GM19324 (cell line): ENCODE measurements around the gene ERLIN1.
"Not testable (repeated sequence)": the region's sequence is repeated elsewhere in the genome, so short reads cannot be mapped to it uniquely, and the experiment has no call there.

Experiments used
- ATAC-seq: cut with Tn5 transposase; IDR thresholded peaks from one replicate; pipeline ENCODE4 v1.9.1; 2021; ENCODE audit warnings: mild to moderate bottlenecking, moderate library complexity; ENCODE audit not compliant: unreplicated experiment, low FRiP score

ERLIN1 gene

GRCh38 chr10:100141446-100142087, 44.3 kb downstream of the ERLIN1 start:
- no peak for ATAC-seq

DNA sequence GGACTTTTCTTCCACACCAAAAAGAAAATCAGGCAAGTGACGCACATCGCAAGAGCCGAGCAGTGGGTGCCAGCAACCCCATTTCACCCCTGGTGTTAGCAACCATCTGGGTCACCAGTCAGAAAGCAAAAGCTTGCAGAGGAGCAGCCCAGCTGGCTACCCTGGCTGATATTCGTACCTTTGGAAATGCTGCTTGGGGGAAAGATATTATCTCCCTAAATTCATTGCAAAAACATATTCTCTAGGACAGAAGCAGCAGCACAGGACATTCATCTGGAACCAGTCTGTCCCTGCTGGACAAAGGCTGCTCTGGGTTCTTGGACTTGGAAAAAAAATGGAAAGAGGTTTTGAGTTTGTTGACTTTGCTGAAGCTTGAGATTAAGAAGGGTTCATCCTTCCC, 45.8 kb downstream of the ERLIN1 start:
- ATAC-seq, result no peak

GRCh38 chr10:100138921-100139496, 46.8 kb downstream of the ERLIN1 start:
- no peak for ATAC-seq

GRCh38 chr10:100135486-100135885, 50.3 kb downstream of the ERLIN1 start:
- no peak for ATAC-seq

DNA sequence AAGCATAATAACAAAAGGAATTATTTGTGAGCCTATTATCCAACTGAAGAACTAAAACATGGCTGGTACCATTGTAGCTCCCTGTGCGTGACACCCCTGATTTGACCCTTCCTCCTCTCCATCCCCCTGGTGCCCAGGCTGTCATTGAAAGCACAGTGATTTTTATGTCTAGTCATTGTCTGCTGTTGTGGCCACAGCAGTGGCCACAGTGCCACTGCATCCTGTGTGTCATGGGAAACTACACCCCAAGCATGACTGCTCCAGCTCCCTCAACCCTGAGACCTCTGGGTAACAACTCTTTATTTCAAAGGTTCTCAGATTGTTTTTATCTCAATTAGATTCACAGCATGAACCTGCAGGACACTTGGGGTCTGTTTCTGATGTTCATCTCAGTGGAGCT, 52.0 kb downstream of the ERLIN1 start:
- ATAC-seq, result no peak

GRCh38 chr10:100132427-100132826, 53.4 kb downstream of the ERLIN1 start:
- no peak for ATAC-seq

DNA sequence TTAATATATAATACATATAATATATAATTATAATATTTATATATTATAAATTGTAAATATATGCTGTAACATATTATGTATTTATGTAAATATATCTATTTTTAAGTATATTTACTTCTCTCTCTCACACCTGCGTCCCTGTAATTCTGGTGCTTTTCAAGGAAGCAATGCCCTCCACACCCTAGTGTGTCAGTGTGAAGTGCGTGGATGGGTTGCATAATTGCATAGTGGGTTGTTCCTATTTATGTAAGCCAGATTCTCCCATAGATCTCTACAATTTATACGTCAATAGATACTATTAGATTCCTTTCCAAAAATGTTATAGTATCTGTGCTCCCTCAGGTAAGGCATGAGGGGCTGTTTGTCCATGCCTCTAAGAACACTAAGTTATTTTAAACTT, 54.3 kb downstream of the ERLIN1 start:
- no peak for ATAC-seq

GRCh38 chr10:100130831-100131230, 55.0 kb downstream of the ERLIN1 start:
- ATAC-seq, result no peak

- no peak for ATAC-seq
These were observed 56.4 kb downstream of the ERLIN1 start for GRCh38 chr10:100129424-100129823.

DNA sequence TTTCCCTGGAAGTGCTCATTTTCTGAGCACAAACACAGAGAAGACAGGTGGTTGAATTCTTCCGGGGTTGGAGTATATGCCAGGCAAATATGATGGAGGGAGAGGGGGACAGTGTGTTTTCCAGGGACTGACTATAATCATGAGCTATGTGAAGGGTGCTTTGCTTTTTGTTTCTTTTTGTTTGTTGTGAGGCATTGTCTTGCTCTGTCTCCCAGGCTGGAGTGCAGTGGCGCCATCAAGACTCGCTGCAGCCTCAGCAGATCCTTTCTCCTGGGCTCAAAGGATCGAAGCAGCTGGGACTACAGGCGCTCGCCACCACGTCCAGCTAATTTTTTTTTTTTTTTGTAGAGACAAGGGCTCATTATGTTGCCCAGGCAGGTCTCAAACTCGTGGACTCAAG, 56.9 kb downstream of the ERLIN1 start:
- no peak for ATAC-seq

DNA sequence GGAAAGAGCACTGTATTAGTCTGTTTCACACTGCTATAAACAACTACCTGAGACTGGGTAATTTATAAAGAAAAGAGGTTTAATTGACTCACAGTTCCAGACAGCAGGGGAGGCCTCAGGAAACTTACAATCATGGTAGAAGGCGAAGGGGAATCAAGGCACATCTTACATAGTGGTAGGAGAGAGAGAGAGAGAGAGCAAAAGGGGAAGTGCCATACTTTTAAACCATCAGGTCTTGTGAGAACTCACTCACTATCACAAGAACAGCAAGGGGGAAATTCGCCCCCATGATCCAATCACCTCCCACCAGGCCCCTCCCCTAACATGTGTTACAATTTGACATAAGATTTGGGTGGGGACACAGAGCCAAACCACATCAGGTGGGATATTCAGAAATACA, 60.5 kb downstream of the ERLIN1 start:
- not testable (repeated sequence) for ATAC-seq

- ATAC-seq, result no peak
These were observed 61.7 kb downstream of the ERLIN1 start for GRCh38 chr10:100124097-100124496.

DNA sequence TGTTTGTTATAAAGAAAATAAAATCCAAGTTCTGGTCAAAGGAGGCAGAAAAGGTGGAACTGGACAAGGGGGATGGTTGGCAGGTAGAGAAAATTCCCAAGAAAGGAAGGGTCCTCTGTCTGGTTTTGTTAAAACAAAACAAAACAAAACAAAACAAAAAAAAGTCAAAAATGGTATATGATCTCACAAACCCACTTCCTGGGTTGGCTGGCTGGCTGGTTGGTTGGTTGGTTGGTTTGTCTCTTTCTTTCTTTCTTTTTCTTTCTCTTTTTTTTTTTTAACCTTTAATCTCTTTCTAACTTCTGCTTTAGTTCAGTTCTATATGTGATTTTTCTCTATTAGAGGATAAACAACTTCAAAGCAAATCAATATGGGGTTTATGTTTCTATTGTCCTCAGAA, 63.0 kb downstream of the ERLIN1 start:
- no peak for ATAC-seq

- ATAC-seq, result no peak
These were observed 65.3 kb downstream of the ERLIN1 start for GRCh38 chr10:100120550-100120949.

DNA sequence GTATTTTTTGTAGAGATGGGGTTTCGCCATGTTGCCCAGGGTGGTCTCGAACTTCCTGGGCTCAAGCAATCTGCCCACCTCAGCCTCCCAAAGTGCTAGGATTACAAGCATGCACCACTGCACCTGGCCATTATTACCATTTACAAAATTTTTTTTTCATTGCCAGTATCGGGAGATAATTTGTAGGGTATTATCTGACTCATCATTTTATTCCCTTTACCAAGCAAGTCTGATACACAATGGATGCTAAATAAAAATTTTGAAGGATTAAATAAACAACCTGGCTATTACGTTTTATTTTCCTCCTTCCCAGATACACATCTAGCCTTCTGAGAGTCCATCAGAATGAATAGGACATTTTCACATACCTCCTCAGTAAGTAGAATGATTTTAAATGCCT, 66.1 kb downstream of the ERLIN1 start:
- ATAC-seq, result no peak

- no peak for ATAC-seq
These were observed 70.7 kb downstream of the ERLIN1 start for GRCh38 chr10:100114976-100115770.

DNA sequence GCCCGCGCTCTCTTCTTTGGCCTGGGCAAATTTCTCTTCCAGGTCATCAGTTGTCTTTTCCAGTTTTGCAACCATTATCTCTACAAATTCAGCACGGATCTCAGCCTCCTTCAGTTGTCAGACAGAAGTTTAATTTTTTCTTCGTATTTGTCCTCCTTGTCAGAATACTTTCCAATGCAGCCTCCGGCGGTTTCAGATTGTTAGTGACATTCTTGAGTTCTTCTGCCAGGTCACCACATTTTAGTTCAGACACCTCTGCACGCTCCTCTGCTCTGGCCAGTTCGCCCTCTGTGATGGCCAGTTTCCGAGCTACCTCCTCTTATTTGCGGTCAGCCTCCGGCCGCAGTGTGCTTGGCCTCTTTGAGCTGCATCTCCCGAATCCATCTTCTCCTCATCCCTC, 71.4 kb downstream of the ERLIN1 start:
- ATAC-seq, result no peak

GRCh38 chr10:100109670-100110069, 76.2 kb downstream of the ERLIN1 start:
- no peak for ATAC-seq

DNA sequence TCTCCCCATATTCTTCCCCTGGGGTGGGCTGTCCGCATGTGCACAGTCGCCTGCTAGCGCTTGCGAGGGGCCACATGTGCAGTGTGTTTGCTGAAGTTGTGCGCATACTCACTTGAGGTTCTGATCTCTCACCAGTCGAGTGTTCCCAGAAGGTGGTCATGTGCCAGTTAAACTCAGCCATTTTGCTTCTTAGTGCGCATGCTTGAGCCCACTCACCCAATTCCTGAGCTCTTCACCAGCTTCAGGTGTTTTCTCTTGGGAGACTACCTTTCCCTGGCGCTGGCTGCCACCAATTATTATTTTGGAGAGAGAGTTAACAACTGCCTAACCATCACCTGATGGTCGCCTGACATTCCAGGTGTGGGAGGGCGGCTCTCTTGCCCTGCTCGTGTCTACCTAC, 79.0 kb downstream of the ERLIN1 start:
- no peak for ATAC-seq

DNA sequence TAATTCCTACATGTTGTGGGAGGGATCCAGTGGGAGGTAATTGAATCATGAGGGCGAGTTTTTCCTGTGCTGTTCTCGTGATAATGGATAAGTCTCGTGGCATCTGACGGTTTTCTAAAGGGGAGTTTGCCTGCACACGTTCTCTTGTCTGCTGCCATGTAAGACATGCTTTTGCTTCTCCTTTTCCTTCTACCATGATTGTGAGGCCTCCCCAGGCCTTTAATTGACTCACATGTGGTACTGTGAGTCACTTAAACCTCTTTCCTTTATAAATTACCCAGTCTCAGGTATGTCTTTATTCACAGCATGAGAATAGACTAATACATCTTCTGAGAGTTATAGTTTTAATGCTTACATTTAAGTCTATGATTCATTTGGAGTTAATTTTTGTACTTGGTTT, 81.5 kb downstream of the ERLIN1 start:
- ATAC-seq, result no peak

- no peak for ATAC-seq
These were observed 82.2 kb downstream of the ERLIN1 start for GRCh38 chr10:100103581-100103980.
